Left cardiac atrium (tissue), 4 donors: ENCODE data around the gene CAPN15. TPM values are rescaled to one million over a fixed set of nuclear protein-coding genes. Genes with fewer than 3 reads are reported as not detected.

Experiments
- ATAC-seq, 2 donors: fragments of 200-7000 bp; cut with Tn5 transposase; one replicate each; pipeline ENCODE4 v1.9.1; 2020; ENCODE audit warnings: mild to moderate bottlenecking in 2 of 2, moderate library complexity in 2 of 2
- DNase-seq: peaks from one replicate; pipeline ENCODE4 v3.0.0-alpha.2; 2020
- intact Hi-C, 2 donors: fragments of 100-400 bp; cut with DNase I; formaldehyde crosslinking; loops; one replicate each; pipeline versions ENCODE4 v1.14.1 to v1.15.1; 2022 to 2023
- total RNA-seq, 2 donors: library from RNA; stranded (reverse); fragmentation: NEBNext Ultra II Directional; extraction: Animal tissue kit (Norgen Biotek cat#: 25700); gene quantifications; one replicate each; pipeline ENCODE4 v1.2.1, GENCODE V29; 2021
- donor health status: DM: no; HTN: yes; CAD: no.
- donor health status: DM: no; HTN: yes; CAD: no; lungs with severe emphysema.
- donor health status: DM: yes; HTN: yes; CAD: no.
- donor health status: Dilated cardiomyopathy.

The CAPN15 gene
- total RNA-seq, 2 donors from 2014 or later: 19.2 to 25.8 TPM

GRCh38 chr16:522320-523096 lies 5.0 kb upstream of the CAPN15 start:
- ATAC-seq: no peak
- no peak for DNase-seq
- intact Hi-C loops: no loop called here

- intact Hi-C loops: no loop called here
- DNase-seq: peak; percentile 16
Measured at GRCh38 chr16:523097-523741, 4.3 kb upstream of the CAPN15 start.

GRCh38 chr16:524274-525040 lies 3.1 kb upstream of the CAPN15 start:
- DNase-seq (peak; percentile 22), ATAC-seq (no peak)
- intact Hi-C loops: loop anchor here in 1 of 2 donors (5.0 kb wide), 1 partner anchor 97 kb away; the partner anchor contains the start of gene RAB11FIP3

More at GRCh38 chr16:523097-523741, 4.3 kb upstream of the CAPN15 start:
- no peak for ATAC-seq

- ATAC-seq (no peak), DNase-seq (no peak)
- intact Hi-C loops: loop anchor here in 1 of 2 donors (5.0 kb wide), 1 partner anchor 98 kb away; the partner anchor contains the start of gene RAB11FIP3
Measured at GRCh38 chr16:525123-525519, 2.4 kb upstream of the CAPN15 start.

GRCh38 chr16:525520-526180 lies 1.9 kb upstream of the CAPN15 start:
- intact Hi-C loops: loop anchor here in 1 of 2 donors (5.0 kb wide), 1 partner anchor 98 kb away; the partner anchor contains the start of gene RAB11FIP3
- no peak for ATAC-seq

GRCh38 chr16:526181-527014 lies 1.1 kb upstream of the CAPN15 start:
- DNase-seq (peak; percentile 75), ATAC-seq (peak; percentile 35 to 38)
- intact Hi-C loops: loop anchor here in 1 of 2 donors (5.0 kb wide), 1 partner anchor 99 kb away; the partner anchor contains the start of gene RAB11FIP3

More at GRCh38 chr16:525520-526180, 1.9 kb upstream of the CAPN15 start:
- no peak for DNase-seq

- intact Hi-C loops: loop anchor here in 1 of 2 donors (5.0 kb wide), 1 partner anchor 101 kb away; the partner anchor contains the start of gene RAB11FIP3
- DNase-seq: peak; percentile 66
- peak; percentile 3 to 13 for ATAC-seq
Measured at GRCh38 chr16:528111-529011, 849 bp downstream of the CAPN15 start.

GRCh38 chr16:529012-529575 lies 1.6 kb downstream of the CAPN15 start:
- intact Hi-C loops: loop anchor here in 1 of 2 donors (5.0 kb wide), 1 partner anchor 102 kb away; the partner anchor contains the start of gene RAB11FIP3
- no peak for DNase-seq
- ATAC-seq: no peak

- intact Hi-C loops: no loop called here
- DNase-seq (no peak), ATAC-seq (no peak)
Measured at GRCh38 chr16:530111-530817, 2.8 kb downstream of the CAPN15 start.

- intact Hi-C loops: no loop called here
- ATAC-seq (no peak), DNase-seq (no peak)
Measured at GRCh38 chr16:531494-532125, 4.1 kb downstream of the CAPN15 start.

- no peak for ATAC-seq
- intact Hi-C loops: no loop called here
Measured at GRCh38 chr16:533391-534123, 6.0 kb downstream of the CAPN15 start.

GRCh38 chr16:534135-534534 lies 6.6 kb downstream of the CAPN15 start:
- ATAC-seq (no peak), DNase-seq (no peak)
- intact Hi-C loops: no loop called here

More at GRCh38 chr16:533391-534123, 6.0 kb downstream of the CAPN15 start:
- no peak for DNase-seq

GRCh38 chr16:534856-535445 lies 7.4 kb downstream of the CAPN15 start:
- no peak for DNase-seq
- intact Hi-C loops: no loop called here
- ATAC-seq: no peak
